PC-9 (cell line): Measurements from ENCODE around the gene DPYD.

Experiments used
- EZH2 ChIP-seq: fragments of 200-600 bp; sonication (generic); IDR thresholded peaks from 2 replicates; pipeline ENCODE4 v1.8.0; 2017; ENCODE audit warnings: antibody characterized with exemption, low read depth
- TF ChIP-seq, protein P1 (sequence below): fragments of 200-600 bp; sonication (generic); conservative IDR thresholded peaks from 2 replicates; pipeline ENCODE4 v1.6.1; 2017; ENCODE audit warnings: mixed run types, antibody characterized with exemption, mild to moderate bottlenecking, moderate library complexity

DNA sequence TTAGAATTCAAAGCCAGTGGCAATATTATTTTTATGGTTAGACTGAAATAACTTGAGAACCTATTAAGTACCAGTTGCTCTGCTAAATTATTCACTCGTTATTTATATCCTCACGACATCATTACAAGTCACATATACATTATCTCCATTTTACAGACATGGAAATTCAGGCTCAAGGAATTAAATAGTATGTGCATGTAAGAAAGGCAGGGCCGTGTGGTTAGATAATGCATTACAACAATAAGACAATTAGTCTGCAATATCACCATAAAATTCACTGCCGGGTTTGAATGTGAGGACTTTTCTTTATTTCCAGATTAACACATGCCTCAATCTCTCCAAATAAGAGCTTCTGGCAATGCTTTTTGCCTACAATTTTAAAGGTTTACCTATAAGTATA, 675.8 kb downstream of the DPYD start:
- TF ChIP-seq, protein P1, sequence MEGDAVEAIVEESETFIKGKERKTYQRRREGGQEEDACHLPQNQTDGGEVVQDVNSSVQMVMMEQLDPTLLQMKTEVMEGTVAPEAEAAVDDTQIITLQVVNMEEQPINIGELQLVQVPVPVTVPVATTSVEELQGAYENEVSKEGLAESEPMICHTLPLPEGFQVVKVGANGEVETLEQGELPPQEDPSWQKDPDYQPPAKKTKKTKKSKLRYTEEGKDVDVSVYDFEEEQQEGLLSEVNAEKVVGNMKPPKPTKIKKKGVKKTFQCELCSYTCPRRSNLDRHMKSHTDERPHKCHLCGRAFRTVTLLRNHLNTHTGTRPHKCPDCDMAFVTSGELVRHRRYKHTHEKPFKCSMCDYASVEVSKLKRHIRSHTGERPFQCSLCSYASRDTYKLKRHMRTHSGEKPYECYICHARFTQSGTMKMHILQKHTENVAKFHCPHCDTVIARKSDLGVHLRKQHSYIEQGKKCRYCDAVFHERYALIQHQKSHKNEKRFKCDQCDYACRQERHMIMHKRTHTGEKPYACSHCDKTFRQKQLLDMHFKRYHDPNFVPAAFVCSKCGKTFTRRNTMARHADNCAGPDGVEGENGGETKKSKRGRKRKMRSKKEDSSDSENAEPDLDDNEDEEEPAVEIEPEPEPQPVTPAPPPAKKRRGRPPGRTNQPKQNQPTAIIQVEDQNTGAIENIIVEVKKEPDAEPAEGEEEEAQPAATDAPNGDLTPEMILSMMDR = no peak
- TF ChIP-seq EZH2 = no peak
